ENCODE results near the gene FADS3.
A peak's percentile ranks its signal among the peaks of the same experiment; 100 is the strongest.

DNA sequence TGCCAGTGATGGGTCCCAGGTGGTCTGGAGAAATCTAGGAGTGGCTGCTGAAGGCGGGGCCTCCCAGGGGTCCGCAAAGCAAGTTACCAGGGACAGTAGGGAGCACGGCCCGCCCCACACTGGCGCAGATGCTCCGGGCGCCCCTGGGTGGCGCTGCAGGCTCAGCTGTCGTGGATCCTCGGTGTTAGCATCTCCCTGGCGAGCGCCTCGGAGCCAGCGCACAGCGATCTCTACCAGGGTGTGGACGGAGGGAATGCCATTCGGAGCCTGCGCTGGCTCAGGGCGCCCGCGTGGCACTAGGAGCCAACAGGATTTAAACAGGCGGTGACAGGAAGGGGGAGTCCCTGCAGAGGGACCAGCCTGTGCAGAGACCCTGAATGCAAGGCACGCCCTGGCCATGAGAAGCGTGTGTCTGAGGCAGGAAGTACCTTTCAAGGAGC, 20.2 kb downstream of the FADS3 start:
- TF ChIP-seq CHD1 (IDR thresholded peaks at IDR 0.05; ENCODE audit: low read depth, low read length) (no peak), POLR2A (IDR thresholded peaks at IDR 0.05; ENCODE audit: low read depth, low read length) (no peak), NFE2L2 (IDR thresholded peaks at IDR 0.05; ENCODE audit: low read depth, low read length) (no peak), BHLHE40 (IDR thresholded peaks at IDR 0.05; ENCODE audit: low read depth, low read length) (no peak), ELK1 (IDR thresholded peaks at IDR 0.05; ENCODE audit: borderline replicate concordance, low read depth, low read length) (no peak), FOS (IDR thresholded peaks at IDR 0.05; ENCODE audit: low read depth, low read length) (no peak), MAFK (IDR thresholded peaks at IDR 0.05; ENCODE audit: low read depth, low read length) (no peak), RCOR1 (IDR thresholded peaks at IDR 0.05; ENCODE audit: insufficient replicate concordance, low read length) (no peak), USF2 (IDR thresholded peaks at IDR 0.05; ENCODE audit: low read depth, low read length) (no peak), SMC3 (IDR thresholded peaks at IDR 0.05; ENCODE audit: low read depth, low read length) (peak; percentile 89), RAD21 (IDR thresholded peaks at IDR 0.05; ENCODE audit: low read length) (peak; percentile 94), RFX5 (IDR thresholded peaks at IDR 0.05; ENCODE audit: low read depth, low read length) (no peak)
- TF ChIP-seq, protein P1, sequence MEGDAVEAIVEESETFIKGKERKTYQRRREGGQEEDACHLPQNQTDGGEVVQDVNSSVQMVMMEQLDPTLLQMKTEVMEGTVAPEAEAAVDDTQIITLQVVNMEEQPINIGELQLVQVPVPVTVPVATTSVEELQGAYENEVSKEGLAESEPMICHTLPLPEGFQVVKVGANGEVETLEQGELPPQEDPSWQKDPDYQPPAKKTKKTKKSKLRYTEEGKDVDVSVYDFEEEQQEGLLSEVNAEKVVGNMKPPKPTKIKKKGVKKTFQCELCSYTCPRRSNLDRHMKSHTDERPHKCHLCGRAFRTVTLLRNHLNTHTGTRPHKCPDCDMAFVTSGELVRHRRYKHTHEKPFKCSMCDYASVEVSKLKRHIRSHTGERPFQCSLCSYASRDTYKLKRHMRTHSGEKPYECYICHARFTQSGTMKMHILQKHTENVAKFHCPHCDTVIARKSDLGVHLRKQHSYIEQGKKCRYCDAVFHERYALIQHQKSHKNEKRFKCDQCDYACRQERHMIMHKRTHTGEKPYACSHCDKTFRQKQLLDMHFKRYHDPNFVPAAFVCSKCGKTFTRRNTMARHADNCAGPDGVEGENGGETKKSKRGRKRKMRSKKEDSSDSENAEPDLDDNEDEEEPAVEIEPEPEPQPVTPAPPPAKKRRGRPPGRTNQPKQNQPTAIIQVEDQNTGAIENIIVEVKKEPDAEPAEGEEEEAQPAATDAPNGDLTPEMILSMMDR (conservative IDR thresholded peaks at IDR 0.05; ENCODE audit: low read depth, low read length): peak; percentile 96
